Coronary artery (tissue), 2 donors: ENCODE data around the gene LGR6.

Source experiments
- DNase-seq: peaks from one replicate; pipeline ENCODE4 v3.0.0-alpha.2; 2017; ENCODE audit warnings: low spot score
- H3K27ac ChIP-seq, 2 donors: fragments of 200-600 bp; sonication (generic); one replicate each; pipeline ENCODE4 v1.5.1; 2016 to 2019
- H3K4me3 ChIP-seq: fragments of 200-600 bp; sonication (generic); 2 replicates; pipeline ENCODE4 v1.5.1; 2016; ENCODE audit warnings: mild to moderate bottlenecking, moderate library complexity
- TF ChIP-seq, protein P1 (sequence below): fragments of 200-600 bp; sonication (generic); IDR thresholded peaks from one replicate; pipeline ENCODE4 v1.5.1; 2019; ENCODE audit warnings: antibody characterized with exemption

The LGR6 gene

DNA sequence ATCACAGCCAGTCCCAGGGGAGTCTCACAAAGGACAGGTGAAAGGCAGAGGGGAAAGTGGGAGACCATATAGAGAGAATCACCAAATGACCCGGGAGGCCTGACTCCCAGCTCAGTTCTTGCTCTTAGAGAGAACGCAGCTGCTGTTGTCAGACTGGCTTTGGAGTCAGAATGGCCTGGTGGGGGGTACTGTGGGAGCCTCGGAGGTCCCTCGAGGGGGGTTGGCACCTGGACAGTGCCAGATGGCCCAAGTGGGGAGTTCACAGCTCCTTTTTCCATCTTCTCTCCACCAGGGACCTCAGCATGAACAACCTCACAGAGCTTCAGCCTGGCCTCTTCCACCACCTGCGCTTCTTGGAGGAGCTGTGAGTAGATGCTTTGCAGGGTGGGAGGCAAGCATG, 31.5 kb downstream of the LGR6 start:
- H3K4me3 ChIP-seq = no peak overlapping the region
- no peak for DNase-seq
- TF ChIP-seq, protein P1, sequence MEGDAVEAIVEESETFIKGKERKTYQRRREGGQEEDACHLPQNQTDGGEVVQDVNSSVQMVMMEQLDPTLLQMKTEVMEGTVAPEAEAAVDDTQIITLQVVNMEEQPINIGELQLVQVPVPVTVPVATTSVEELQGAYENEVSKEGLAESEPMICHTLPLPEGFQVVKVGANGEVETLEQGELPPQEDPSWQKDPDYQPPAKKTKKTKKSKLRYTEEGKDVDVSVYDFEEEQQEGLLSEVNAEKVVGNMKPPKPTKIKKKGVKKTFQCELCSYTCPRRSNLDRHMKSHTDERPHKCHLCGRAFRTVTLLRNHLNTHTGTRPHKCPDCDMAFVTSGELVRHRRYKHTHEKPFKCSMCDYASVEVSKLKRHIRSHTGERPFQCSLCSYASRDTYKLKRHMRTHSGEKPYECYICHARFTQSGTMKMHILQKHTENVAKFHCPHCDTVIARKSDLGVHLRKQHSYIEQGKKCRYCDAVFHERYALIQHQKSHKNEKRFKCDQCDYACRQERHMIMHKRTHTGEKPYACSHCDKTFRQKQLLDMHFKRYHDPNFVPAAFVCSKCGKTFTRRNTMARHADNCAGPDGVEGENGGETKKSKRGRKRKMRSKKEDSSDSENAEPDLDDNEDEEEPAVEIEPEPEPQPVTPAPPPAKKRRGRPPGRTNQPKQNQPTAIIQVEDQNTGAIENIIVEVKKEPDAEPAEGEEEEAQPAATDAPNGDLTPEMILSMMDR = no peak
- peak overlapping the region; percentile 92 to 98 for H3K27ac ChIP-seq

DNA sequence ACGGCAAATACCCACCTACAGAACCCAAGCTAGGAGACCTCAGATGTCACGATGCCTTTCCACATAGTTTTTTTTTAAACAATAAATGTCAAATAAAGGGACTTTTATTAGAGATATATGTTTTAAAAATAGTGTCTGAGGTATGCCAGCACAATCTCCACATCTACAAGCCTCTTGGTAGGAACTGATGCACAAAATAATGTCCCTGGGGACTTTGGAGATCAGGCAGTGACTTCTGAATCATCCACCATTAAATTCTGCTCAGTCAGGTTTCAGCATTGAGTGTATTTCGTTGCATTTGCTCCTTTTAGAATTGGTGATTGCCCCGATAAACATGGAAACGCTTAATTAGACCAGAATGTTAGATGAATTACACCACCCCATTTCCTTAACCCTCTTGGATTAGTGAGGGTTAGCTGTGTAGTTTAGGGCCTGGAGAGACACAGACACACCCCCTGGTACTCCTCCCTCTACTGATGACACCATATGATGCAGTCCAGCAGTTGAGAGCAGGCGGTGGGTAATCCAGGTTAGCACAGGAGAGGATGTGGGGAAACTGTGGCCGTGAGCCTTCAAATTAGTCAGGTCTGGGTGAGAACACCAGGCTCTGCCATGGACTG, 33.6 kb downstream of the LGR6 start:
- TF ChIP-seq, protein P1 = no peak
- no peak for DNase-seq
- Histone ChIP-seq H3K27ac (peak overlapping the region in 1 of 2 donors; percentile 11), H3K4me3 (no peak overlapping the region)

DNA sequence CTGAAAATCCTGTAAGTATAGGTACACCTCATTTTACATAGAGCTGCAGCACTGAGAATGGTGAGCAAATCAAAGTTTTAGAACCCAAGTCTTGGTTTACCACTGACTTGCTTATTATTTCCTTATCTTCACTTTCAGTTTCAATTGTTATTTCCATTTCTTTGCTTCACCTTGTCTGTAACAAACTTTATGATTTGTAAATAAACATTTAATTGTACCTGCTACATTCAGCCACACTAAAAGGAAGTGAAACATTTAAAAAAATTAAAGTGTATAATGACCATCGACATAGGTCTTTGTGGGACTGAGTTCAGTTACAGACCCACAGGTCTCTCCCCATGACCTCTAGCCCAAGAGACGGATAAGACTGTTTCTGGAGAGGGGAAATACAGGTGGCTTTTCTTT, 34.4 kb downstream of the LGR6 start:
- TF ChIP-seq, protein P1 = no peak
- H3K27ac ChIP-seq = peak overlapping the region in 1 of 2 donors; percentile 11
- no peak for DNase-seq
- H3K4me3 ChIP-seq = no peak overlapping the region

DNA sequence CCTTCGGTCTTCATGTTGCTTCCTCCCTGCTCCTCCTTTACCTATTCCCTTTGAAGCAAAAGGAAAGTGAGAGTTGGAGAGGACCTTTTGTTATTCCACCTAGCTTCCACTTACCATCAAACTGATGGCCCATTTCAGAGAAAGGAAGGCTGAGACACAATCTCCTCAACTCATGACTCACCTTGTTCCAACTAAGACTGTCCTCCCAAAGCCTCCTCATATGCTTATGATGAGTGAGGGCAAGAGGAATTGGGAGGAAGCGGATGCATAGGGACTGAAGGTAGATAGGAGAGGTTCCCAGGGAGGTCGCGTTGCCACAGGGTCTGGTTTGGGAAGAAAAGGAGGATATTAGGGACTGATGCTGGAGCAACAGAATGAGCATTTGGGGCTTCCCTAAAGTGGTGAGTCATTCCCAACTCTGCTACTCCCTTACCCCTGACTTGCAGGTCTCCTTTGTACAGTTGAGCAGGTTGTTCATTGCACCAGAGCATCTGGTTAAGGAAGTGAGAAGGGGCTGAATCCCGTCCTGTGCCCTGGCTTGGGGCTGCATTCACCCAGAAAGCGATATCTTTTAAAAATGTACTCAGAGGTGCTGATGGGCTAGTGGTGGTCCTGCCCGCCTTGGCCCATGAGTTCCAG, 35.0 kb downstream of the LGR6 start:
- DNase-seq = no peak
- peak overlapping the region in 1 of 2 donors; percentile 18 for H3K27ac ChIP-seq
- TF ChIP-seq, protein P1 = no peak
- H3K4me3 ChIP-seq = no peak overlapping the region

DNA sequence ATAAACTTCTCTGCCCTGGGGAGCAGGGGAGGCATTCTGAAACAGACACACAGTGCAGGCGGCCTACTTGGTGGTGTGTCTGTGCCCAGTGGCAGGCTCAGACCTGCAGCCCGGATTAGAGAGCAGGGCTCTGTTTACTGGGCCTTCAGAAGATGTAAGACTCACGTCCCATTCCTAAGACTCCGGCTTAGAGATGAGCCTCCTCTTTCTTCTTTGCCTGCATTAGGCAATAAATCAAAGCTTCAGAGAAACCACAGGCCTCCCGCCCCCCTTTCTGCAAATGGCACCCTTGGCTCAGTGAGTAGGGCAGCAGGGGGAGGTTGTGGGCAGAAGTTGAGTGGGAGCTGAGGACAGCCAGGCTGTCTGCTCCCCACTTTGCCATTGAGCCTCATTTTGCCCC, 35.8 kb downstream of the LGR6 start:
- Histone ChIP-seq H3K27ac (peak overlapping the region; percentile 18 to 59), H3K4me3 (no peak overlapping the region)
- TF ChIP-seq, protein P1 = no peak
- DNase-seq = no peak

DNA sequence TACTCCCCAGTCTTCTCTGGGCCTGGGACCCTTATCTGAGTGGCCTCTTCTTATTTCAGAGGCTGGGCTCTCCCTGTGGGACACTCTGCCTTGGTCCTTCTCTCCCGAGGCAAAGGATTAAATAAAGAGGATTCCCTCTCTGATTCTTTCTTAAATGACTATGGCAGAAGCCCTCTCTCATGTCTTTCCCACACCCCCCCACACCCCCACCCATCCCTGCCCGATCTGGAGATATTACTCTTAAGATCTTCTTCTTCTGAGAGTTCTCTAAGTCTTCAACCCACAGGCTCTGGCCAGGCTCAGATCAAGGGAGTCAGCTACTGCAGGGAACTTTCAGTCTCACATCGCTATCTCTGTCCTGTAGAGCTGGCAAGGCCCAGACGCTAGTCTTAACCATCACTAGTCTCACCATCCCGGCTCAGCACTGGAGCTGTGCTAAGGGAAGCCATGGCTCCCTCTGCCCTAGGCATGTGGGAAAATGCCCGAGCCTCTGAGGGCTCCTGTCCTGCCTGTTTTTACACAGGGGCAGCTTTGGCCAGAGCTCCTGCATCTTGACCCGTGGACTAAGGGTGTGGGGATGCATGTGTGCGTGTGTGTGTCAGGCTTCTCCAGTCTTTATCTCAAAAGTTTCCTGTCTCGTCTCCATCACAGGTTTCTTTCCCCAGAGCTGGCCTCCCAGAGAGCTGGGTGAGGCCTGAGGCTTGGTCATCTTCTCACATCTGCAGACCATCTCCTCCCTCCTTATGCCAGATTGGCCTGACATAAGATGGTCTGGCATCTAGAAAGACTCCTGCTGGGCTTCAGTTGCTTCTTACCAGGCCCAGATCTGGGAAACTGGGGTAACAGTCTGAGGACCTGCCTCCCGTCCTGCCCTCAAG, 36.7 kb downstream of the LGR6 start:
- Histone ChIP-seq H3K4me3 (no peak overlapping the region), H3K27ac (peak overlapping the region; percentile 51 to 59)
- no peak for DNase-seq
- TF ChIP-seq, protein P1 = no peak
